ENCODE data around the gene SAMD10. TPM values are rescaled to one million over a fixed set of nuclear protein-coding genes. Genes with fewer than 3 reads are reported as not detected.

Gene SAMD10
- polyA plus RNA-seq, 3 donors, result 2.0 to 2.7 (median 2.6) TPM

- H3K27ac ChIP-seq (ENCODE audit: low read depth, low read length), result no peak overlapping the region
- WGBS, 3 donors, result 79 to 90% (median 83%) methylated on average over 15 of the region's 15 CpGs
Measured at GRCh38 chr20:63946986-63947637, 32.3 kb downstream of the SAMD10 start.

GRCh38 chr20:63945921-63946920 is 33.2 kb downstream of the SAMD10 start:
- WGBS, 3 donors, result 92 to 93% (median 93%) methylated on average over 39 of the region's 39 CpGs
- no peak overlapping the region for H3K27ac ChIP-seq (ENCODE audit: low read depth, low read length)

GRCh38 chr20:63945031-63945658 is 34.3 kb downstream of the SAMD10 start:
- 88 to 91% (median 89%) methylated on average over 17 of the region's 17 CpGs for WGBS, 3 donors
- no peak overlapping the region for H3K27ac ChIP-seq (ENCODE audit: low read depth, low read length)

- H3K27ac ChIP-seq (ENCODE audit: low read depth, low read length), result no peak overlapping the region
- WGBS, 3 donors, result 89 to 93% (median 92%) methylated on average over 28 to 35 of the region's 35 CpGs
Measured at GRCh38 chr20:63944078-63944941, 35.1 kb downstream of the SAMD10 start.

GRCh38 chr20:63943808-63944077 is 35.7 kb downstream of the SAMD10 start:
- 94 to 97% (median 94%) methylated on average over 3 of the region's 3 CpGs for WGBS, 3 donors
- H3K27ac ChIP-seq (ENCODE audit: low read depth, low read length), result no peak overlapping the region

GRCh38 chr20:63942969-63943807 is 36.3 kb downstream of the SAMD10 start:
- H3K27ac ChIP-seq (ENCODE audit: low read depth, low read length), result no peak overlapping the region
- WGBS, 3 donors, result 74 to 78% (median 76%) methylated on average over 19 of the region's 19 CpGs

- H3K27ac ChIP-seq (ENCODE audit: low read depth, low read length), result no peak overlapping the region
- 47 to 61% (median 49%) methylated on average over 29 to 30 of the region's 30 CpGs for WGBS, 3 donors
Measured at GRCh38 chr20:63942250-63942951, 37.0 kb downstream of the SAMD10 start.

- WGBS, 3 donors, result 56 to 74% (median 58%) methylated on average over 33 to 35 of the region's 39 CpGs
- H3K27ac ChIP-seq (ENCODE audit: low read depth, low read length), result no peak overlapping the region
Measured at GRCh38 chr20:63941282-63942081, 38.0 kb downstream of the SAMD10 start.

GRCh38 chr20:63940472-63941266 is 38.8 kb downstream of the SAMD10 start:
- 89 to 94% (median 94%) methylated on average over 58 of the region's 58 CpGs for WGBS, 3 donors

GRCh38 chr20:63940071-63940471 is 39.4 kb downstream of the SAMD10 start:
- WGBS, 3 donors, result 89 to 92% (median 90%) methylated on average over 23 of the region's 23 CpGs
- no peak overlapping the region for H3K27ac ChIP-seq (ENCODE audit: low read depth, low read length)

More at GRCh38 chr20:63940472-63941266, 38.8 kb downstream of the SAMD10 start:
- H3K27ac ChIP-seq (ENCODE audit: low read depth, low read length), result no peak overlapping the region

- WGBS, 3 donors, result 68 to 90% (median 73%) methylated on average over 23 to 33 of the region's 33 CpGs
- no peak overlapping the region for H3K27ac ChIP-seq (ENCODE audit: low read depth, low read length)
Measured at GRCh38 chr20:63939061-63939935, 40.1 kb downstream of the SAMD10 start.

GRCh38 chr20:63937596-63937995 is 41.8 kb downstream of the SAMD10 start:
- H3K27ac ChIP-seq (ENCODE audit: low read depth, low read length), result no peak overlapping the region
- WGBS, 3 donors, result 84 to 87% (median 86%) methylated on average over 14 of the region's 14 CpGs

- no peak overlapping the region for H3K27ac ChIP-seq (ENCODE audit: low read depth, low read length)
- WGBS, 3 donors, result 94 to 95% (median 94%) methylated on average over 9 of the region's 9 CpGs
Measured at GRCh38 chr20:63935447-63935846, 44.0 kb downstream of the SAMD10 start.

GRCh38 chr20:63934271-63935068 is 45.0 kb downstream of the SAMD10 start:
- WGBS, 3 donors, result 84 to 86% (median 84%) methylated on average over 37 of the region's 37 CpGs
- H3K27ac ChIP-seq (ENCODE audit: low read depth, low read length), result no peak overlapping the region
